GM18519 (cell line): Measurements from ENCODE around the gene TFAP2B.

Experiments
- ATAC-seq: cut with Tn5 transposase; IDR thresholded peaks from one replicate; pipeline ENCODE4 v1.9.1; 2021; ENCODE audit warnings: mild to moderate bottlenecking, moderate library complexity; ENCODE audit not compliant: unreplicated experiment, low FRiP score

The TFAP2B gene

DNA sequence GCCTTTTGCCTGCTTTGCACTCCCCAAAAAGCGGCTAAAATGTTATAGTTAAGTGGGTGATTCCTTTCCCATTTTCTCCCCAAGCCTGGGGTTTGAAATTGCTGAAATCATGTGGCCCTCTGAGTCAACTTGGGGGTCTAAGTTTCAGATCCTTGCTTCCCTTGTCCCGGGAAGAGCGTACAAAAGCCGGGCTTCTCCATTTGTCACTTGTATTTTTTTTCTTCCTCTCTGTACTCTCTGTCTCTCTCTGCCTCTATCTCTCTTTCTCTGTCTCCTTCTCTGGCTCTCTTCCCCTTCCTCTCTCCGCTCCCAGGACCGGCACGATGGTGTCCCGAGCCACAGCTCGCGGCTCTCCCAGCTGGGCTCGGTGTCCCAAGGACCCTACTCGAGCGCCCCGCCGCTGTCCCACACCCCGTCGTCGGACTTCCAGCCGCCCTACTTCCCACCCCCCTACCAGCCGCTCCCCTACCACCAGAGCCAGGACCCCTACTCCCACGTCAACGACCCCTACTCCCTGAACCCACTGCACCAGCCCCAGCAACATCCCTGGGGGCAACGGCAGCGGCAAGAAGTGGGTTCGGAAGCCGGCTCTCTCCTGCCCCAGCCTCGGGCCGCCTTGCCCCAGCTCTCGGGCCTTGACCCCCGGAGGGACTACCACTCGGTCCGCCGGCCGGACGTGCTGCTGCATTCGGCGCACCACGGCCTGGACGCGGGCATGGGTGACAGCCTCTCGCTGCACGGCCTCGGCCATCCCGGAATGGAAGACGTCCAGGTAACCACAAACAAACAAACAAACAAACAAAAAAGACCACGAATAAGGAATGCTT, 4.6 kb downstream of the TFAP2B start:
- no peak for ATAC-seq

DNA sequence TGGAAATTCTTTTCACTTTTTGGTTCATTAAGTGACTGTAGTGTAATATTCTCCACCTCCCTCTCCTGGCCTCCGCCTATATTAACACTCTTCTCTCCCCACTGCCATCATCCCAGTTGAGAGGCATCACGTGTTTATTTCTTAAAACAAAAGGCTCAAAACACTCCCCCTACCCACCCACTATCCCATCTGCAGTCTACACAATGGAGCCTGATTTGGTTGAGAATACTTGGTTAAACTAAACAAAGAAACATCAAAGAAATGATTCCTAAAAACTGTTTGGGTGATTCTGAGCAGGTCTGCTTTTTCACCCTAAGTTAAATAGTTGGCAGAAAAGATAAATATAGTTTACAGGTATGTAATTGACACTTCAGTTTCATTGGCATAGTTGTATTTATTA, 5.9 kb downstream of the TFAP2B start:
- no peak for ATAC-seq

DNA sequence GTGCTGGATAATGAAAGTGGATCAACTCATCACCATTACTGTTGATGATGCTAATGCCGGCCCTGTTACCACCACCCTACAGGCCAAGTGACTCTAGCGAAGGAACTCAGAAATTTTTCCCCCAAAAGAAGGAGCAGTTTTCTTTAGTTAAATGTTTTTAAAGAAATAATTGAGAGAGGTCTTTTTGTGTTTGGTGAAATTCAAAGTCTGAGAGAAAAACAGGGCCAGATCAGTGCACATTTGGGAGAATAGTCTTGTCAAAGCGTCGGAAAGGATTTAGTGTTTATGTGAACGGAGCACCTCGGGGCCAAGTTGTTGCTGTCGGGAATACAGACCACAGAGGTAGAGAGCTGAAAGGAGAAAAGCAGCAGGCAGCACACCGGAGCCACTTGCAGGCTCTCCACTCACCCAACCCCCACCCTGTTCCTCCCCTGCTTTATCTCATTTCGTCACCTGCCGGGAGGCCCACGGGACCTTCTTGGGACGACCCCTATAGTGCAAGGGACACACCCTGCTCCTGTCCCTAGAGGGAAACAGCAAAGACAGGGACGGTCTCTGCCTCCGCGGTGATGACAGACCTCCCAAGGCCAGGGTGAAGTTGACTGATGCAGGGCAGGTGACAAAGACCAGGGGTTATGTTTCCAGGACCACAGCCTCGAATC, 6.8 kb downstream of the TFAP2B start:
- no peak for ATAC-seq

DNA sequence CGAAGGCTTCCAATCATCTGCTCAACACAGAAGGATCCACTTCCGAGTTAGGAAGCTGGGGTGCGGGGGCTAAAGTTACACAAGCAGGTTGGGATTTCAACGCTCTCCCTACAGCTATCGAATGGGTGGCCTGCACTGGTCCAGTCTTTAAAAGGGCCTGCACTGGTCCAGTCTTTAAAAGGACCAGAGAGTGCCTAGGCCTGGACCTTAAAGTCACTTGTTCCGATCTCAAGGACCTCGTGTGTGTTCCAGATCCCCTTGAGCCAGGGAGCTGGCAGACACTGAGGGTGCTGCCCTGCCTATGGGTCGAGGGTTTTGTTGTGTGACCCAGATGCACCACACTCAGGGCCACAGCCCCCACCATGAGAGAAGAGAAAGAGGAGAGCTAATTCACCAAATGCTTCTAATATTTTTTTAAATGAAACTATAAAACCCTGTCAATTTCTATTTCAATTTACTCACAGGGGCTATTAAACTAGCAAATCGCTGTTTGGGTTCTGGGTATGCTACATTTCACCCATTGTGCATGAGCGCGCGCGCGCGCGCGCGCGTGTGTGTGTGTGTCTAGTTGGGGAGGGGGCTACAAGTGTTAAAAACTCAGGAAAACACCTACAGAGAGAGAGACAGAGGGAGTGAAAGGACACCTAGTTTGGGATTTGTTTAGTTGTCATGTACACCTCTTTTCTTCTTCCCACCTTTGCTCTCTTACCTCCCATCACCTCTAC, 7.5 kb downstream of the TFAP2B start:
- ATAC-seq = no peak

DNA sequence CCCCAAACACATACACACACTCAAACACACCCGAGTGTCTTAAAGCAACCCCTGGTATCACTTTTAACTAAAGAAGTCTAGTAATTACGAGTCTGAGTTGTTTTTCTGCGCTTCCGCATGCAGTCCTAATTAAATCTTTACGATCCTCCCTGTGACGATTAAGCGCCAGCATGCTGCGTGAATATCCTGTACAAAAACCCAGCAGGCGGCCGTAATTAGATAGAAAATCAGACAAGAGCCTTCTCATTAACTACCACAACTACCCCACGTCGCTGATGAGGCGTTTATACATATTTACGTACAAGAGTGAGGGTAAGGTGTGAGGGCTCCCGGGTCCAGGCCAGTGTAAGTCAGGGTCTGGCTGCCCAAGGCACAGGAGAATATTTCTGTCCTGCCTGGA, 8.1 kb downstream of the TFAP2B start:
- no peak for ATAC-seq

DNA sequence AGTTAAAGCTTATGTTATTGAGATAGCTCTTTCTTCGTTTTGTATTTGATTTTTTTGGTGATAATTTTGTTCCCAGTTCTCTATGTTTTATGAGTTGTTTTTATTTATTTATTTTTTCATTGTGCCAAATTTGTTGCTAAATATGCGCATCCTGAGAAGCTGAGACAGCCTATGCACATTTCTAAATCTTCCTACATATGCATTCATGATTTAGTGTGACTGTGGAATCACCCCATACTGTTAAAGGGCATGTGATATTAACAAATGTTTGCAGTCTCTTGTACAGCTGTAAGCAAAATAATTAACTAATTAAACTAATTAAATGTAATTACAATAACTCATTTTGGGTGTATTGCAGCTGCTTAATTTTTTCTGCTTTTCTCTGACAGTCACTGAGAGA, 10.4 kb downstream of the TFAP2B start:
- no peak for ATAC-seq

DNA sequence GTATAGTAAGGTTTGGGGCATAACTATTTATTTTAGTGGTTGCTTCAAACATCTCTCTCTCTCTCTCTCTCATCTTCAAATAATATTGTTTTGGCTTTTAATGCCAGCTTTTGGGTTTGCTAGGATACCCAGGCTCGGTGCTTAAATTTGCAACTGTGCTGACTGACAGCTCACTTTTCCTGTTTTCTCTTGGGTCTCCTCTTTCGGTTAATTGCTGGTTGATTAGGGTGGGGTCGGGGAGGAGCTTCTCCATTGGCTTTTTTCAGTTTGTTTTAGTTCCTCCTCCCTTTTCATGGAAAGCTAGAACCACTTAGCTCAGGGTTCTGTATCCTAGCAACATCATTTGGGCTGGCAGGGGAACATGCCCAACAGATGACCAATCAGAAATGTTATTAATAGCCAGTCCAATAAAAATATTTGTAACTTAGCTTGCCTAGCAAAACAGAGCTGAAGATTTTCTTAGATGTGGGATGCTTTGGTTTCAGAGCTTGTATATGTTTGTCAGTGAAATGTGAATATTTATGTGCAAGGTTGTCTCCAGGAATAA, 11.3 kb downstream of the TFAP2B start:
- no peak for ATAC-seq

DNA sequence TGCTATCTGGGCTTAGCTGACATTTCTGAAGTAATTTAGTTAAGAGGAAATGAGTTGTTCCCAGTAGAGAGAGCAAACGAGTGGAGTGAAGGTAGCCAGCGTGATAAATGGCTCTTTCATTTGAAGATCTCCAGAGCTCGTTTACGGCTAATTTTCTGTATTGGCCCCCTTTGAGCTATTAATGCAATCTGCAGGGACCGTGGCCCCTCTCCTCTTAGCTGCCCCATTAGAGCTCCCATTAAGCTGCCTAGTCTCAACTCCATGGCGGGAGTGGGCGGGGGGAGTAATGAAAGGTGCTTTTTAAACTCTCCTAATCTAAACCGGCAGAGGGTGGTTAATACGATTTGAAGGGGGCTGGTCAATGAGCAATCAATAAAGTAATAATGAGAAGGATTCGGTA, 12.5 kb downstream of the TFAP2B start:
- ATAC-seq = no peak

- ATAC-seq = no peak
Measured at GRCh38 chr6:50832912-50833311, 14.2 kb downstream of the TFAP2B start.

DNA sequence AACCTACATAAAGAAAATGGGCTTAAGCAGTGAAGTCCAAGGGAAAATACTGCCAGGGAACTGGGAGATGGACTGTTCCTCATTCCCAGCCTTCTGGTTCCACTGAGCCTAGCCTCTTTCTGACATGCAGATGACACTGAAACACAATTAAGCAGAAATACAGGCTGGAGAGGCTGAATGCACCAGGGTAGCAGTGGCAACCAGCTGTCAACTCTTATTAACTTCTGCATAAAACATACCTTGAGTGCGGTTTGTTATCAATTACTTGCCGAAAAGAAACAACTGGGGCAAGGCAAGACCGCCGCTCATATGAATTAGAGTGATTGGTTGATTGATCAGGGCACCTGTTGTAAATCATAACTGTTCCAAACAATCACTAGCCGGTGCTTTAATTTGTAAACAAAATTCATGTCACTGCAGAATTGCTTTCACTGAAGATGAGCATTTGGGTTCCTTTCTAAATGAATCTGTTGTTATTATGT, 16.3 kb downstream of the TFAP2B start:
- no peak for ATAC-seq

- no peak for ATAC-seq
Measured at GRCh38 chr6:50836231-50836630, 17.6 kb downstream of the TFAP2B start.

GRCh38 chr6:50837589-50838445, 19.1 kb downstream of the TFAP2B start:
- no peak for ATAC-seq

DNA sequence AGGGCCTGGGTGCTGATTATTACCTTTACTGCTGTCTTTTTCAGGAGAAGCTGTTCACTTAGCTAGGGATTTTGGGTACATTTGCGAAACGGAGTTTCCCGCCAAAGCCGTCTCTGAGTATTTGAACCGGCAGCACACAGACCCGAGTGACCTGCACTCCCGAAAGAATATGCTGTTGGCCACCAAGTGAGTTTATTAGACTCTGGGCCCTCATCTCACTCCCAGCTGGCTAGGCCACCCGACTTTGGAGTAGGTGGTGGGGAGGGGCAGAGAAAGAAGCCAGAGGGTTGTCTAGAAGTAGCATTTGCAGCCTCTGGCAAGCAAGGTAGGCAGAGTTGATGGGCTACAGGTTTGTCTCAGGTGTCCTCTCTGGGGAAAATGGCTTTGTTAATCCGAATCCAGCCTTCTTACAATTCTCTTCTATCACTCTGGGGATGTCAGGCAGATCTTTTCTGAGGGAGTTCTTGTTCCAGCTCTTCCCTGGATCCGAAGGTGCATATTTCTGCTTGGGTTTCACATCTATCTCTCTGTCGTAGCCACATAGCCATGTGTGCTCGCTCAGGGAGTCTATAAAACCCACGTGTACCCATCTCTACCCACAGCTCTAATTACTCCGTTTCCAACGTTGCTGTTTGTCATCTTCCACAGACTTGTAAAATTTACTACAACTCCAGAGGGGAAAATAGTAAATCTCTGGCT, 21.6 kb downstream of the TFAP2B start:
- ATAC-seq = no peak

DNA sequence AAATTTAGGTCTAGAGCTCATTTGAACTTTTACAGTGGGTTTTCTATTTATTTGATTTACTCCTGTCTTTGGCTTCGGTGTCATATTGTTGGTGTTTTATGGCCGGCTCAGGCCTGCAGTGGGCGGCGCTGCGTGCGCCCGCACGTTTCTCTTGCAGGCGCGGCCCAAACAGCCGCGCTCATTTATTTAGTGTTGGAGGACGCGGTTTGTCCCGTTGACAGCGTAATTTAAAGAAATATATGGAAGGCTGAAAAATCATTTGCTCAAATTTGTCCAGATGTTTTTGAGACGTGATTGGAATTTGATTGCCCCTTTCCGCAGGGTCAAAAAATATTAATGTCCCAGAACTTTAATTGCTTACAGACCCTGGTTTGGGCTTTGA, 22.1 kb downstream of the TFAP2B start:
- ATAC-seq = no peak

DNA sequence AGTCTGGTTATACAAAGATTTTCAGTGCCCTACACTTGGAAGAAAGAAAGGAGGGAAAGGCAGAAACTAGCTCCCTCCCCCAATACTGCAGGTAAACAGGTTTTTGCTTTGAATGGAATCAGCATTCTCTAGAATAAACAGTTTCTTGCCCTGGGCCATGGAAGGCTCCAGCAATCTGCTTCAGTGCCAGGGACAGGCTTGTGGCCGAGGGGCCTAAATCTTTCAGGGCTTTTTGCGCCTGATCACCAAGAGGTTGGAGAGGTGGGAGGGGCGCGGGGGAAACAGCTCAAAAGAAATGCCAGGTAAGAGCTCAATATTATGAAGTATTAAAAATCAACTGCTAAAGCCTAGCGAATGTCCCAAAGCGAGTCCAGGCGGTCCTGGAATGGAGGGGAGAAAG, 23.8 kb downstream of the TFAP2B start:
- no peak for ATAC-seq

GRCh38 chr6:50842861-50843384, 24.3 kb downstream of the TFAP2B start:
- no peak for ATAC-seq

DNA sequence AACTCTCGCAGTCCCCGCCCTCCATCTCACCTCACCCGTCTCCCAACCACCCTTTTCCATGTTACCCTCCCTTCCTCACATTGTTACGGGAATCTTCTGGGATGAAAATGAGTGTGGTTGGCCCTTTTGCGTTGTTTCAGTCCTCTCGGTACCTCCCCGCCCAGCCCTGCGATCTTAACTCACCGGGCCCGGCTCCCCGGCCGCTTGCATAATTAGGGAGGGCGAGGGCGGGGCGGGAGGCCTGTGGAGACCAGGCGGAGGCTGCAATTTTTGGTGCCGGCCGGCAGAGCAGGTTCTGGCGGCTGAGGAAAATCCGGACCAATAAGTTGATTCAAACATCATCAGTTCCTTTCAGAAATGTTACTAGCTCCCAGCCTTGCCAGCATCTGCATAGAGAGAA, 25.2 kb downstream of the TFAP2B start:
- no peak for ATAC-seq

DNA sequence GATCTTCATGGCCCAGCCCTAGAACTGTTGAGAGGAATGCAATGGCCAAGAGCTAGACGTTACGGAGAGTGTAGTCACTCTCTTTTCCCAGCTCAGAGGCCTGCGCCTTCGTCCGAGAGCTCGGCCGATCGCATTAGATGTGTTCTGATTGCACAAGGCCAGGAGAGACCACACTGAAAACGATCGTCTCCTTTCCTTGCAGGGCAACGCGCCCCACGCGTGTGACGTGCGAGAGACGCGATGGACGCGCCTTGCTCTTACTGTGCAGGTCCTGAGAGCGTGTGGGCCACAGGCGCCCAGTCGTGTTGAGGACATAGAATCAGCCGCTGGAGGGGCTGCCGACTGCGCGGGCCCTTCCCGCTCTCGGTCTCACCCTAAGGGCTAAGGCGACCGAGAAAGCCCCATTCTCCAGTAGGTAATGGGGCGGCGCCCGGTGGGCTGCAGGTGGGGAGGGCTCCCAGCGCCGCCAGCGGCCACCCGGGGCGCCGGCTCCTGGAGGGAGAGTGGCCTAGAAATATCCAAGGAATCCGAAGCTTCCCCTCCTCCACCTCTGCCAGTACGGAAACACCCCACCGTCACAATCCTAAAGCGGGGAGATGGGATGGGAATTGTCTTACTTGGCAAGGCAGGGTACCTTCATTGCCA, 26.9 kb downstream of the TFAP2B start:
- ATAC-seq = no peak
